ENCODE data around the gene THRB.

- TF ChIP-seq EZH2 (IDR thresholded peaks at IDR 0.05; ENCODE audit: insufficient read depth, poor library complexity, severe bottlenecking) (no peak), EZH2phosphoT487 (IDR thresholded peaks at IDR 0.05; ENCODE audit: insufficient read depth, low read depth) (no peak)
Measured at GRCh38 chr3:24195504-24196230, 299.0 kb downstream of the THRB start.

All from GM23248 (cell line).